ENCODE results near the gene HAUS7.

Gene HAUS7

DNA sequence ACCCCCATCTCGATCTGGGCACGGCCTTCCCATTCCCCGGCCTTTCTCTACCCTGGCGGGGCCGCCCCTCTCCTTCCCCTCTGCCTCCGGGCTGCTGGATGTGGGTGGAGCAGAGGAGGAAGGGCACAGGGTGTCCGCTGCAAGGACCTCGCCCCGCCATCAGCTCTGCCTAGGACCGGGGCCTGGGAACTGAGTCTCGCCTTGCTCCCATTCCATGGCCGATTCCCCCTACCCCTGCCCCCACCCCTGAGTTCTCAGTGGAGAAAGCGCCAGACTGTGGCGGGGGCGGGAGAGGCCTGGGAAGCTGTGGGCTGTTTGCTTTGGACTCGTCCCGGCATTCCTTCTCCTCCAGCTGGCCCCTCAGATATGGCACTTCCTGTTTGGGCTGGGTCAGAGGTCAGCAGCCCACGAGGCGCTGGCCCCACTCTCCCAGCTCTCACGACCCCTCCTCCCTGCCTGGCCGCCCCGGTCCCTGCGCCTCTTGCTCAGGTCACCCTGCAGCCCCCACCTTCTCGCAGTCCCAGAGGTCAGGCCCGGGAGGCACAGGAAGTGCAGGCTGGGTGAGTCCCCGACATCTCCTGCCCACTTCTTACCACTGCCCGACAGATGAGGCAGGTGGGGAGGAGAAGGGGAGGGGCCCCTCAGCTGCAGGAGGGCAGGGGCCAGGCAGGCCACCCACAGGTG lies 18.0 kb upstream of the HAUS7 start:
- H3K27ac ChIP-seq, result peak overlapping the region; percentile 59
- H3K27me3 ChIP-seq (ENCODE audit: insufficient read depth, low read depth, severe bottlenecking), result peaks cover 19% of the 10 kb centered on the region
- H3K4me3 ChIP-seq (ENCODE audit: low read depth, low read length), result no peak overlapping the region
- peak; percentile 56 for DNase-seq
- no peaks in the 10 kb centered on the region for H3K9me3 ChIP-seq (ENCODE audit: severe bottlenecking)
- no peaks in the 10 kb centered on the region for H3K36me3 ChIP-seq
- no peak for TF ChIP-seq CTCF (IDR thresholded peaks at IDR 0.05; ENCODE audit: low read depth, low read length)

DNA sequence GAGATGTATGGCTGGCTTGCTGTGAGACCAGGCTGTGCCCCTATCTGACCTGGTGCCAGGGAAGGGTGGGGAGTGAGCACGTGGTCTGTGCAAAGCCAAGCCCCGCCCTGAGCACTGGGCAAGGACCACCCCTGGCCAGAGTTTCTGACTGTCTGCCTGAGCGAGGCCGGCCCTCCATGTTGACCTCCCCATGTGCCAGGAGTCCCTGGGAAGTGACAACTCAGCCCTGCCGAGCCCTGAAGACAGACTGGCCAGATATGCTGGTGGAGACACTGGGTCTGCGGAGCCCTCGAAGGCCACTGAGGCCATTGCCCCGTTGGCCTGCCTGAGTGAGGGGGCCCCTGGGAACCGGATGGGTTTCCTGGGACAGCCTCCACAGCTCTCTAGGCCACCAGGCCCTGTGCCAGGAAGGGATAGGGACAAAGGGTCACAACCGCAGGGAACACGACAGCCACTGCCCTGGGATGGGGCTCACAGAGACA lies 17.3 kb upstream of the HAUS7 start:
- Histone ChIP-seq H3K27ac (peak overlapping the region; percentile 59), H3K9me3 (ENCODE audit: severe bottlenecking) (no peaks in the 10 kb centered on the region), H3K27me3 (ENCODE audit: insufficient read depth, low read depth, severe bottlenecking) (peaks cover 19% of the 10 kb centered on the region), H3K36me3 (no peaks in the 10 kb centered on the region), H3K4me3 (ENCODE audit: low read depth, low read length) (no peak overlapping the region)
- DNase-seq, result no peak
- TF ChIP-seq CTCF (IDR thresholded peaks at IDR 0.05; ENCODE audit: low read depth, low read length), result no peak

GRCh38 chrX:153486171-153486570 lies 15.8 kb upstream of the HAUS7 start:
- H3K9me3 ChIP-seq (ENCODE audit: severe bottlenecking), result no peaks in the 10 kb centered on the region
- TF ChIP-seq CTCF (IDR thresholded peaks at IDR 0.05; ENCODE audit: low read depth, low read length), result no peak
- H3K4me3 ChIP-seq (ENCODE audit: low read depth, low read length), result no peak overlapping the region
- peaks cover 19% of the 10 kb centered on the region for H3K27me3 ChIP-seq (ENCODE audit: insufficient read depth, low read depth, severe bottlenecking)
- peak overlapping the region; percentile 54 for H3K27ac ChIP-seq
- no peaks in the 10 kb centered on the region for H3K36me3 ChIP-seq
- DNase-seq, result no peak

DNA sequence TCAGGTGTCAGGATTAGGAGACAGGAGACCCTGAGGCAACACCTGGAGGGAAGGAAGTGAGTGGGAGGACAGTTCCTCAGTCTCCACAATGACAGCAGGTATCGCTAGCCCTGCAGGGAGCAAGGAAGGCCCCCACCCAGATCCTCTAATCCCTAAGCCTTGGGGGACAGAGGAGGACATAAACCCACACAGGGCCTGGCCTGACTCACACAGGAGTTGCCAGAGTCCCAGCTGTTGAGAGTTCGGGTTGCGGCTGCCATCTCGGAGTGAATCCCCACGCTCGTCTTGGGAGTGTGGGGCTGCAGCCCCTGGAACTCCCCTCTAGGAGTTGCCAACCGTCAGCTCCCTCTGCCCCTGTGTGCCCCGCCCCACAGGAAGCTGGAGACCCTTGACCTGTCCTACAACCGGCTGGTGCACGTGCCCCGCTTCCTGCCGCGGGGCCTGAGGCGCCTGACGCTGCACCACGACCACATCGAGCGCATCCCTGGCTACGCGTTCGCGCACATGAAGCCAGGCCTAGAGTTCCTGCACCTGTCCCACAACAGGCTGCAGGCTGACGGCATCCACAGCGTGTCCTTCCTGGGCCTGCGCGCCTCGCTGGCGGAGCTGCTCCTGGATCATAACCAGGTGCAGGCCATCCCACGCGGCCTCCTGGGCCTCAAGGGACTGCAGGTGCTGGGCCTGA lies 15.2 kb upstream of the HAUS7 start:
- no peak for TF ChIP-seq CTCF (IDR thresholded peaks at IDR 0.05; ENCODE audit: low read depth, low read length)
- Histone ChIP-seq H3K9me3 (ENCODE audit: severe bottlenecking) (no peaks in the 10 kb centered on the region), H3K4me3 (ENCODE audit: low read depth, low read length) (no peak overlapping the region), H3K27me3 (ENCODE audit: insufficient read depth, low read depth, severe bottlenecking) (peaks cover 22% of the 10 kb centered on the region), H3K36me3 (no peaks in the 10 kb centered on the region), H3K27ac (peak overlapping the region; percentile 54)
- peak; percentile 81 for DNase-seq

GRCh38 chrX:153482376-153483015 lies 12.1 kb upstream of the HAUS7 start:
- H3K4me3 ChIP-seq (ENCODE audit: low read depth, low read length), result no peak overlapping the region
- H3K36me3 ChIP-seq, result no peaks in the 10 kb centered on the region
- H3K27me3 ChIP-seq (ENCODE audit: insufficient read depth, low read depth, severe bottlenecking), result peaks cover 22% of the 10 kb centered on the region
- no peak for TF ChIP-seq CTCF (IDR thresholded peaks at IDR 0.05; ENCODE audit: low read depth, low read length)
- no peaks in the 10 kb centered on the region for H3K9me3 ChIP-seq (ENCODE audit: severe bottlenecking)
- DNase-seq, result no peak
- H3K27ac ChIP-seq, result no peak overlapping the region
